ENCODE measurements around the gene AFG1L. TPM values are rescaled to one million over a fixed set of nuclear protein-coding genes. Genes with fewer than 3 reads are reported as not detected.

The AFG1L gene
- total and polyA plus RNA-seq, 2 donors, result 3.9 to 9.8 TPM

GRCh38 chr6:108510461-108511319, 215.8 kb downstream of the AFG1L start:
- no peak for DNase-seq (ENCODE audit: low read depth in 6 of 9, low spot score in 9 of 9)
- 79% methylated on average over 5 of the region's 5 CpGs for WGBS
- Histone ChIP-seq H3K27me3 (ENCODE audit: control insufficient read depth in 2 of 2, insufficient read depth in 1 of 2, low read length in 1 of 2) (no peaks in the 10 kb centered on the region), H3K9me3 (ENCODE audit: control insufficient read depth in 2 of 2, insufficient read depth in 1 of 2, low read length in 1 of 2) (peaks cover 0 to 6% of the 10 kb centered on the region in 2 donors), H3K36me3 (ENCODE audit: control insufficient read depth in 2 of 2, insufficient read depth in 2 of 2, low read length in 1 of 2) (no peaks in the 10 kb centered on the region), H3K4me1 (ENCODE audit: control insufficient read depth in 2 of 2, insufficient read depth in 2 of 2, low read length in 2 of 2) (no peaks in the 10 kb centered on the region), H3K4me3 (ENCODE audit: low read length in 2 of 2) (no peak overlapping the region), H3K27ac (ENCODE audit: low read depth in 1 of 2, low read length in 1 of 2) (no peak overlapping the region)

GRCh38 chr6:108518714-108519576, 224.1 kb downstream of the AFG1L start:
- Histone ChIP-seq H3K27ac (ENCODE audit: low read depth in 1 of 2, low read length in 1 of 2) (no peak overlapping the region), H3K4me3 (ENCODE audit: low read length in 2 of 2) (no peak overlapping the region), H3K36me3 (ENCODE audit: control insufficient read depth in 2 of 2, insufficient read depth in 2 of 2, low read length in 1 of 2) (peaks cover 0 to 9% of the 10 kb centered on the region in 2 donors), H3K9me3 (ENCODE audit: control insufficient read depth in 2 of 2, insufficient read depth in 1 of 2, low read length in 1 of 2) (no peaks in the 10 kb centered on the region), H3K27me3 (ENCODE audit: control insufficient read depth in 2 of 2, insufficient read depth in 1 of 2, low read length in 1 of 2) (no peaks in the 10 kb centered on the region), H3K4me1 (ENCODE audit: control insufficient read depth in 2 of 2, insufficient read depth in 2 of 2, low read length in 2 of 2) (no peaks in the 10 kb centered on the region)
- DNase-seq (ENCODE audit: low read depth in 6 of 9, low spot score in 9 of 9), result peak in 2 of 9 donors; percentile 18 to 34
- WGBS, result 94% methylated on average over 5 of the region's 5 CpGs

GRCh38 chr6:108521616-108522107, 226.8 kb downstream of the AFG1L start:
- Histone ChIP-seq H3K4me1 (ENCODE audit: control insufficient read depth in 2 of 2, insufficient read depth in 2 of 2, low read length in 2 of 2) (no peaks in the 10 kb centered on the region), H3K27me3 (ENCODE audit: control insufficient read depth in 2 of 2, insufficient read depth in 1 of 2, low read length in 1 of 2) (no peaks in the 10 kb centered on the region), H3K9me3 (ENCODE audit: control insufficient read depth in 2 of 2, insufficient read depth in 1 of 2, low read length in 1 of 2) (no peaks in the 10 kb centered on the region), H3K4me3 (ENCODE audit: low read length in 2 of 2) (no peak overlapping the region), H3K27ac (ENCODE audit: low read depth in 1 of 2, low read length in 1 of 2) (no peak overlapping the region), H3K36me3 (ENCODE audit: control insufficient read depth in 2 of 2, insufficient read depth in 2 of 2, low read length in 1 of 2) (peaks cover 0 to 9% of the 10 kb centered on the region in 2 donors)
- 100% methylated on average over 1 of the region's 1 CpG for WGBS
- DNase-seq (ENCODE audit: low read depth in 6 of 9, low spot score in 9 of 9), result no peak

- no peaks in the 10 kb centered on the region for H3K27me3 ChIP-seq (ENCODE audit: control insufficient read depth in 2 of 2, insufficient read depth in 1 of 2, low read length in 1 of 2)
- H3K27ac ChIP-seq (ENCODE audit: low read depth in 1 of 2, low read length in 1 of 2), result no peak overlapping the region
- DNase-seq (ENCODE audit: low read depth in 6 of 9, low spot score in 9 of 9), result no peak
- no peak overlapping the region for H3K4me3 ChIP-seq (ENCODE audit: low read length in 2 of 2)
- no peaks in the 10 kb centered on the region for H3K4me1 ChIP-seq (ENCODE audit: control insufficient read depth in 2 of 2, insufficient read depth in 2 of 2, low read length in 2 of 2)
- peaks cover 0 to 9% of the 10 kb centered on the region in 2 donors for H3K36me3 ChIP-seq (ENCODE audit: control insufficient read depth in 2 of 2, insufficient read depth in 2 of 2, low read length in 1 of 2)
- WGBS, result 95% methylated on average over 2 of the region's 2 CpGs
- no peaks in the 10 kb centered on the region for H3K9me3 ChIP-seq (ENCODE audit: control insufficient read depth in 2 of 2, insufficient read depth in 1 of 2, low read length in 1 of 2)
Observed at GRCh38 chr6:108523697-108524096, 228.8 kb downstream of the AFG1L start.

GRCh38 chr6:108524528-108525248, 229.8 kb downstream of the AFG1L start:
- H3K4me1 ChIP-seq (ENCODE audit: control insufficient read depth in 2 of 2, insufficient read depth in 2 of 2, low read length in 2 of 2), result no peaks in the 10 kb centered on the region
- no peak for DNase-seq (ENCODE audit: low read depth in 6 of 9, low spot score in 9 of 9)
- H3K27me3 ChIP-seq (ENCODE audit: control insufficient read depth in 2 of 2, insufficient read depth in 1 of 2, low read length in 1 of 2), result no peaks in the 10 kb centered on the region
- no peak overlapping the region for H3K27ac ChIP-seq (ENCODE audit: low read depth in 1 of 2, low read length in 1 of 2)
- no peak overlapping the region for H3K4me3 ChIP-seq (ENCODE audit: low read length in 2 of 2)
- H3K36me3 ChIP-seq (ENCODE audit: control insufficient read depth in 2 of 2, insufficient read depth in 2 of 2, low read length in 1 of 2), result peaks cover 0 to 9% of the 10 kb centered on the region in 2 donors
- H3K9me3 ChIP-seq (ENCODE audit: control insufficient read depth in 2 of 2, insufficient read depth in 1 of 2, low read length in 1 of 2), result no peaks in the 10 kb centered on the region
- 96% methylated on average over 5 of the region's 5 CpGs for WGBS

GRCh38 chr6:108526739-108527174, 231.9 kb downstream of the AFG1L start:
- H3K27ac ChIP-seq (ENCODE audit: low read depth in 1 of 2, low read length in 1 of 2), result no peak overlapping the region
- 89% methylated on average over 7 of the region's 7 CpGs for WGBS
- H3K4me1 ChIP-seq (ENCODE audit: control insufficient read depth in 2 of 2, insufficient read depth in 2 of 2, low read length in 2 of 2), result no peaks in the 10 kb centered on the region
- no peak overlapping the region for H3K4me3 ChIP-seq (ENCODE audit: low read length in 2 of 2)
- no peaks in the 10 kb centered on the region for H3K36me3 ChIP-seq (ENCODE audit: control insufficient read depth in 2 of 2, insufficient read depth in 2 of 2, low read length in 1 of 2)
- H3K27me3 ChIP-seq (ENCODE audit: control insufficient read depth in 2 of 2, insufficient read depth in 1 of 2, low read length in 1 of 2), result no peaks in the 10 kb centered on the region
- DNase-seq (ENCODE audit: low read depth in 6 of 9, low spot score in 9 of 9), result peak in 1 of 9 donors; percentile 33
- no peaks in the 10 kb centered on the region for H3K9me3 ChIP-seq (ENCODE audit: control insufficient read depth in 2 of 2, insufficient read depth in 1 of 2, low read length in 1 of 2)

- no peak for DNase-seq (ENCODE audit: low read depth in 6 of 9, low spot score in 9 of 9)
- Histone ChIP-seq H3K4me1 (ENCODE audit: control insufficient read depth in 2 of 2, insufficient read depth in 2 of 2, low read length in 2 of 2) (no peaks in the 10 kb centered on the region), H3K36me3 (ENCODE audit: control insufficient read depth in 2 of 2, insufficient read depth in 2 of 2, low read length in 1 of 2) (no peaks in the 10 kb centered on the region), H3K27ac (ENCODE audit: low read depth in 1 of 2, low read length in 1 of 2) (no peak overlapping the region), H3K4me3 (ENCODE audit: low read length in 2 of 2) (no peak overlapping the region), H3K27me3 (ENCODE audit: control insufficient read depth in 2 of 2, insufficient read depth in 1 of 2, low read length in 1 of 2) (no peaks in the 10 kb centered on the region), H3K9me3 (ENCODE audit: control insufficient read depth in 2 of 2, insufficient read depth in 1 of 2, low read length in 1 of 2) (no peaks in the 10 kb centered on the region)
- WGBS, result 63% methylated on average over 3 of the region's 3 CpGs
Observed at GRCh38 chr6:108528878-108529277, 234.0 kb downstream of the AFG1L start.

- Histone ChIP-seq H3K4me3 (ENCODE audit: low read length in 2 of 2) (no peak overlapping the region), H3K9me3 (ENCODE audit: control insufficient read depth in 2 of 2, insufficient read depth in 1 of 2, low read length in 1 of 2) (no peaks in the 10 kb centered on the region), H3K27ac (ENCODE audit: low read depth in 1 of 2, low read length in 1 of 2) (no peak overlapping the region), H3K4me1 (ENCODE audit: control insufficient read depth in 2 of 2, insufficient read depth in 2 of 2, low read length in 2 of 2) (no peaks in the 10 kb centered on the region), H3K36me3 (ENCODE audit: control insufficient read depth in 2 of 2, insufficient read depth in 2 of 2, low read length in 1 of 2) (no peaks in the 10 kb centered on the region), H3K27me3 (ENCODE audit: control insufficient read depth in 2 of 2, insufficient read depth in 1 of 2, low read length in 1 of 2) (no peaks in the 10 kb centered on the region)
- DNase-seq (ENCODE audit: low read depth in 6 of 9, low spot score in 9 of 9), result no peak
- WGBS, result 93% methylated on average over 1 of the region's 1 CpG
Observed at GRCh38 chr6:108531332-108531731, 236.5 kb downstream of the AFG1L start.
